HG02885 (cell line): ENCODE data around the gene HTR5A.

Experiments used
- ATAC-seq: cut with Tn5 transposase; IDR thresholded peaks from one replicate; pipeline ENCODE4 v1.9.1; 2021; ENCODE audit warnings: mild to moderate bottlenecking; ENCODE audit not compliant: unreplicated experiment, poor library complexity

The HTR5A gene

DNA sequence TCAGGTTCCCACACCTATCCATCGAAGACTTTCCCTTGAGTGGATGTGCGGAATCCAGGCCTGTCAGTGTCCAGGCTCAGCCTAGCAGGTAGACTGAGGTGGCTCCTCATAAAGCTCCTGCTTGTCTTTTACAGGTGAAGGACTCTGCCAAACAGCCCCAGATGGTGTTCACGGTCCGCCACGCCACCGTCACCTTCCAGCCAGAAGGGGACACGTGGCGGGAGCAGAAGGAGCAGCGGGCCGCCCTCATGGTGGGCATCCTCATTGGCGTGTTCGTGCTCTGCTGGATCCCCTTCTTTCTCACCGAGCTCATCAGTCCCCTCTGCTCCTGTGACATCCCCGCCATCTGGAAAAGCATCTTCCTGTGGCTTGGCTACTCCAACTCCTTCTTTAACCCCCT, 13.9 kb downstream of the HTR5A start:
- ATAC-seq: no peak

DNA sequence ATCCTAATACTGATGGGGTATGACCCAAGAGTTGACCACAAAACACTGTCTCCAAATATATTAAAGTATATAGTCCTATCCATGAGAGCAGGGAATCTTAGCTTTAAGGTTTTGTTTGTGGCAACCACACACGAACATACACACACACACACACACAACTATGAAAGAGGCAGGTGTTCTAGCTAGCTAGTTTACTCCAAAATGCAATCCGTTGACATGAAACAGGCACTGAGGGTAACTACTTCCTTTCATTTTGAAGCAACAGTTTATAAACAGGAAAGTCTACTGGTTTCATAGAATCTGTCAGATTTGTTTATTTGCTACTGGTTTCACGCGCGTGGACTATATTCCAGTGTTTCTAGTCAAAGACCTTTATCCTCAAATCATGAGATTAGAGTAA, 14.8 kb downstream of the HTR5A start:
- no peak for ATAC-seq

DNA sequence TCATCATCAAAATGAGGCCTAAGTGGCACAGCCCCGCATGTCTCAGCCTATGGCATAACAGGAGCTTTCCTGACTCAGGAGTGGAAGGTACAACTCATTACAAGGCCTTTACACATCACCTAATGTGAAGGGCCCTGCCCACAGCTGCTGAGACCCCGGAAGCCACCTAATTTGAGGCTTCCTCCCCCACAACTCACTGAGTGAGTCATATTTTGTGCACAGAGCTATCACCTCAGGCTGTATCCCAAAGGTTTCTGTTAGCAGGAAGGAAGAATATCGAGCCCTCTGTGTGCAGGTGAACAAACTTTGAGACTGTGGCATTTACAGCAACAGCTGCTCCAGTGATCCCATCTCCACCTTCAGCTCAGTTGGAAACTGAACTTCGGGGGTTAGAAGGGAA, 20.6 kb downstream of the HTR5A start:
- ATAC-seq: no peak

DNA sequence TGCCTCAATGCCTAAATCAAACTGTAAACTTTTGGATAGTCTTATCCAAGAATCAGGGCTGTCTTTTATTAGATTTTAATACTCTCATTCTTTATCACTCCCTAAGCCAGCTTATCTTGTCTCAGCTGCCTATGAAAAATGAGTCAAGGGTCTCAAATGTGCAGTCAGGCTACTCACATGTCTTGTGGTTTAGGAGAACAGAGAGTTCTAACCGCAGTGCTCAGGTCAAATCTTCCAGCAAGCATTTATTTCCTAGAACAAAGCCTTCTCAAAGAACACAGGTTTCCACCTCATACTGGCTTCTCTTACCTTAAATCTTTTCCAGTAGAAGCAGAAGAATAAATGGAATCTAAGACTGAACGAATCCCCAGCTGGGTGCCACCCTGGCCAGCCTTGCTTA, 23.5 kb downstream of the HTR5A start:
- ATAC-seq: no peak

DNA sequence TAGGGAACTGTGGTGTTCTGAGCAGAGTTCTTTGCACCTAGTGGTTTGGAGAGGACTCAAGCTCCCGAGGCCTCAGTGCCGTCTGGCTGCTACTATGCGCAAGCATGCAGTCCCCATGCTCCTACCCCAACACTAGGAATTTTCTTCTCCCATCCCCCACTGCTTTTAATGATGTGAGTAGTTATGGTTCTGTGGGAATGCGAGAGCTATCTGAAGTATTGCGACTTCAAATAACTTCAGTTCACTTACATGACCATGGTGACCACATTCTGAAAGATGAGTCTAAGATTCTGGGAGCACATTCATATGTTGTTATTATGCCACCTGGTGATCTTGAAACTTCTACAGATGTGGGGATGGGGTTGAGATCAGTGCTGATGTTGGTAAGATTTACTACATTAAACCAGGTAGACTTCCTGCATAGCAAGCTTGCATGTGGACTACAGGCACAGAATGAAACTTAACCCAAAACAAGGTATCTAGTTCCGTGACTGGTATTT, 24.6 kb downstream of the HTR5A start:
- no peak for ATAC-seq

DNA sequence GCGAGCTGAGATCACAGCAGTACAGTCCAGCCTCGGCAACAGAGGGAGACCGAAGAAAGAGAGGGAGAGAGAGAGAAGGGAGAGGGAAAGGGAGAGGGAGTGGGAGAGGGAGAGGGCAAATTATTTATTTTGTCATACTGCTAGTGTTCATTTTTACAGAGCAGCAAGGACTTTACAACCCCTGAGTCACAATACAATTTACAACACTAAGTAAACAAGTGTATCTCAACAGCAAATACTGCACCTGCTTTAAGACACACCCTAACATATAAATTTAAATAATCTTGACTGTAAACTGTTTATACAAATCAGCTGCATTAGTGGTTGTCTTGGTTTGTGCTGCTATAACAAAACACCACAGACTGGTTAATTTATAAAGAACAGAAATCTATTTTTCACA, 27.2 kb downstream of the HTR5A start:
- no peak for ATAC-seq

DNA sequence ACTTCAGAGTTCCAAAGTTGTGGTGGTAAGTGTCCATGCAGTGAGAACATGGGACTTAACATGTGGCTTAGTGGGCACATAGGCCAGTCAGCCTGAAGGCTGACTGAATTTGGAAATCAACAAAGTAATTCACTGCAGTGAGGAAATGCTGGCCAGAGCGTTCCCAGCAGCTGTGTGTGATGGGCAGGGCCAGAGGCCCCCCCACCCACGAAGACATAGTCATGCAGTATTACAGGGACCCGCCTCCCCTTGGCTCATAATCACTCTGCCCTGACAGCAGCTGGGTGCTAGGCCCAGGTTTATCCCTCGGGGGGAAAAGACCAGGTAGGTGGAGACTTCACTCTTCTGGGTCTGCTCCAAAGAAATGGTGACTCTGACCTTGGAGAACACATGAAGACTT, 33.7 kb downstream of the HTR5A start:
- no peak for ATAC-seq

DNA sequence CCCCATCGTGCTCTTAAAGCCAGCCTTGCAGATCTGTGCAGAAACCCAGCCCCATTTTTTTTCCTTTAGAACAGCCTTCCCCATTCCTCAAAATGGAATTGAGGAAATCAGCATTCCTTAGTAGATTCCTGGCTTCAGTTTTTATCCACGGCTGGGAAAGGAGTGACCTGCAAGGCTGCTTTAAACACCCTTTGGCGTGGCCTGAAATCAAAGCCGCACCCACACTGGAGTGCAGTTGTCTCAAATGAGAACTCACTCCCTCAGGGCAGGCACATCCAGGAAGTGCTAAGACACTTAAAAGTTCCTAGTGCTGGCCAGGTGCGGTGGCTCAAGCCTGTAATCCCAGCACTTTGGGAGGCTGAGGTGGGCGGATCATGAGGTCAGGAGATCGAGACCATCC, 34.8 kb downstream of the HTR5A start:
- no peak for ATAC-seq

DNA sequence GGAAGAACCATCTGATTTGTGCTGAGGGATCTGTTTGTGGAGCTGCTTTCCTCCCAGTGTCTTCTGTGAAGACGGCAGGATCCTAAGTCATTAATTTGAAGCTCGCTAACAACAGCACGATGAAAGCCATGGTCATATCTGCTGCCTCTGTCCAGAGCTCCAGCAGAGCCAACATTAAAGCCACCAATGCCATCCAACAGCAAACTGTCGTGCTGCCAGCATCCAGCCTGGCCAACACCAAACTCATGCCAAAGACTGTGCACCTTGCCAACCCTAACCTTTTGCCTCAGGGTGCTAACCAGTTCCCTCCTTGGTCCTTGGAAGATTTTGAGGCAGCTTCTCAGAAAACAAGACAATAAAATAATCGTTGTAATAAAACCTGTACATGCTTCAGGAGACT, 36.2 kb downstream of the HTR5A start:
- no peak for ATAC-seq

DNA sequence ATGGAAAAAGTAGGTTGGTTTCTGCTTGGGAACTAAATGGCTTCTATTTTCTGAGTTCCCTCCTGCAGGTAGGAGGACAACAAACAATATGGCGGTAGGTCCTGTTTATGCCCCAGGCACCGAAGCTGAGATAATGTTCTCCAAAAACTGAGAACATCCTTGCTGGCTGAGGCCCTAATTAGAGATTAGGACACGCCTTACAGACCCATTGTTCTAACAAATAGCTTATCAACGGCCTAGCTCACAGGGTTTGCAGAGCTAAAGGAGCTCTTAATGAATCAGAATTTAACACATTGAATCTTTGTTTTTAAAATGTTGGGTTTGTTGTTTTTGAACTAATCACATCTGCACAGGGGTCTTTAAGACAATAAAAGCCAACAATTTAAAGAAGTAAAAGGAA, 37.0 kb downstream of the HTR5A start:
- ATAC-seq: no peak

DNA sequence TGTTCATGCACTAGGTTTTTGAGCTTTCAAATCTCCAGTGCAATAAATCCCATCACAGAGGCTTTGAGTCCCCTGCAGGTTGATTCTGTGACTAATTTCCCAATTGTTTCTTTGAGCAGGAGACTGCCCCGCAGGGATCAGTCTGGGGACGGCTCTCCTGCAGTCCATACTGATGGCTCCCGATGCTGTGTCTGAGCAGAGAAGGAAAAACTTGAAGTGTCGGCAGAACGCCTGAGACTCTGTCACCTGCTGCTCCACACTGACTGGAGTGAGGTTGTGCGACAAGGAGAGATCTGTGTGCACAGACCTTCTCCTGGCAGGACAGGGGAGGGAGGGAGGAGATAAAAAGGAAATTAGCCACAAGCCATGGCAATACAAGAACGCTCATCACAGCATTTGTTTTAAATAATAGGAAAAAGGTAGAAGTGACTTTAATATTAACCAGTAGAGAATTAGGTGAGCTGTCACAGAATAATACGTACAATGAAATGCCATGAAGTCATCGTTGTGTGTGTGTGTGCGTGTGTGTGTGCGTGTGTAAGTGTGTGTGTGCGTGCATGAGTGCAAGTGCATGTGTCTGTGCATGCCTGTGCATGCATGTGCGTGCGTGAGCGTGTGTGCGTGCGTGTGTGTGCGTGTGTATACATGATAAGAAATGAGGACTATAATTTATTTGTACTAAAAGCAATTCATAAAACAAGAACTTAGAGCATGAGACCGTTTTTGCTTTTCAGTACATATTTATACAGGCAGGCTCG, 38.2 kb downstream of the HTR5A start:
- no peak for ATAC-seq

DNA sequence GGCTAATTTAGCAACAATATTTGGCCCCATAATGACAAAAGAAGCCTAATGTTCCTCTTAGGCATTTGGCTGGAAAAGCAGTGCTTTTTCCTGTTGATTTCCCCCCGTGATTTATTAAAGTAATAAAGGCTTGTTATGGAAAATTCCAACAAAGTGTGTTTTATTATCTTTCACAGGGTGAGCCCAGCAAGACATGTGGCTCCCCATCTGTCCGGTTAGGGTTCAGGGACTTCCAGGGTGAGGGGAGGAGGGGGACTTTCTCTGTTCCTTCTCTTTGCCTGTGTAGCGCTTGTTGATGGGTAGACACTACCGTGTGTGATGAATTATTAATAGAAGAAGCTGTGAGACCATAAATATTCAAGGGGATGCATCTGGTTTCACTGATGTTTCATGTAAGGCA, 39.0 kb downstream of the HTR5A start:
- ATAC-seq: no peak

DNA sequence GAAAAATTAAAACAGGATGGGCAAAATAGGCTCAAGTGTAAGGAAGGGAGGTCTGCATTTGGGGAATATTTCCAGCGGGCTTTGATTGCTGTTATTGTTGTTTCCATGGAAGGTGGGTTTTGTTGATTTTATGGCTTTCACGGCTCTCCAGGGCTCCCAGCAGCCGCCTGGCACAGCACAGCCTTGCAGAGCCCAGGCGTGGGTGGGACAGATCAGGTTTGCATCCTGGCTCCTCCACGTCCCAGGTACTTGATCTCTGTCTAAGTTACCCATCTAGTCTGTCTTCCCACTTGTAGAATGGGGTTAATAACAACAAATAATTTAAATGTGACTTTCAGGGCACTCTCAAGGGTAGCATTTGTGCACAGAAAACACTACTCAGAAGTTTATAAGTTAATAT, 45.2 kb downstream of the HTR5A start:
- ATAC-seq: no peak

DNA sequence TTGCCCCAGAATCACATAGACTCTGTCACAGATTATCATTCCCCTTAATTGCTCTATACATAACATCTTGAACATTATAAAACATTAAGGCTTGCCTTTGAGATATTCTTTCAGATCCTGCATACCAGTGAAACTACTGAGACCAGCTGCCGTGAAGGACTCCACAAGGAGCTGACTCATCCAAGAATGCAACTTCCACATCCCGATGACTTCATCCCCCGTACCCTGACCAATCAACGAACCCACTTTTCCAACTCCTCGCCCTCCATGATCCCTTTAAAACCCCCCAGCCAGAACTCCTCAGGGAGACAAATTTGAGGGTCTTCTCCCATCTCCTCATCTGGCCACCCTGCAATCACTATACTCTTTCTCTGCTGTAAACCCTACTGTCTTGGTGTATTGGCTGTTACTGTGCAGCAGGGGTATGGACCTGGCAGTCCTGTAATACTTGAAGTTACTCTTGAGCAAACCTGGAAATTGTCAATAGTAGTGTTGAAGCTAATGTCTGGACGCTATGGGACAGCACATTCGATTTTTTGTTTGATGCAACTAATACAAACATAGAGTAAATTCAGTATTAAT, 49.8 kb downstream of the HTR5A start:
- no peak for ATAC-seq

DNA sequence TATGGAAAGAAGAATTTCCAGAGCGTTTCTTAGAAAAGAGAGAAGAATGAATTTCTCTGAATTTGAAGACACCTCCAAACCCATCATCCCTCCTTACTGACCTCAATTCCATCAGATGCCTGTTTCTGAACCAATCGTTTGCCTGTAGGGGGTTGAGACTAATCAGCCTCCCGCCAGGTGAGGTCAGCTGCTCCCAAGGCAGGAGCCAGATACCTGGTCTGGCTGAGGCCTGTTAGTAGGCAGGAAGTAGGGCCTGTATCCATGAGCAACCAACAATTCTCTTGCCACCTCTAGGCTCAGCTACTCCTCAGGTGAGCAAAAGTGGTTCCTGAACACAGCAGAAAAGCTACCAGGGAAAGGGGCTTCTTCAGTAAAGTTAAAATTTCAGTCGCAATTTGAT, 50.3 kb downstream of the HTR5A start:
- no peak for ATAC-seq

DNA sequence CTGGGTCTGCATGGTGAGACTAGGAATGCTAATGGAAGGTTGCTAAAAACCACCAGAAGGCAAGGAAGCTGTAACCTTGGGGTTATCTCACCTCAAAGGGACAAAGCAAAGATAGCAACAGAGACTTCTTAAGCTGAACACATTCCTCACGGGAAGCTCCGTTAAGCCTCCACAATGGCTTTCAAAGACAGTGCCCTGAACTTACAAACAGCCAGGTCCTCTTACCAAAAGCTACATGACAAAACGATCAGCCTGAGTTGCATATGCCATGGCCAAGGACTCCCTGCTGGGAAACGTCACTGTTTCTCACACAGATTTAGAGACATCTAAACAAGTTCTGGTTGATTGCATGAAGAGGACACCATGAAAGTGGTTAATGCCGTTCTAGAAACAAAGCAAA, 52.7 kb downstream of the HTR5A start:
- ATAC-seq: no peak

DNA sequence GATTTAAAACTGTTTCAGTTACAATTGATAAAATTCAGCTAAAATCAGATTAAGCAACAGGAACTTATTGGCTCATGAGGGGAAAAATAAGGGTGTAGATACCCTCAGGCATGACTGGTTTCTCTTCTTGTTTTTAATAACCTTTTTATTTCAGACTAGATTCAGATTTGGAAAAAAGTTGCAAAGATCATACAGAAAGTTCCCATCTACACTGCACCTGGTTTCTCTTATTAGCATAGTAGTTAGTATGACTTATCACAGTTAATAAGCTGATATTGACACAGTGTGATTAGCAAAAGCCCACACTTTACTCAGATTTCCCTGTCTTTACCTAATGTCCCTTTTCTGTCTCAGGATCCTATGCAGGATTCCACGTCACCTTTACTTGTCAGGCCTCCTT, 53.3 kb downstream of the HTR5A start:
- no peak for ATAC-seq

DNA sequence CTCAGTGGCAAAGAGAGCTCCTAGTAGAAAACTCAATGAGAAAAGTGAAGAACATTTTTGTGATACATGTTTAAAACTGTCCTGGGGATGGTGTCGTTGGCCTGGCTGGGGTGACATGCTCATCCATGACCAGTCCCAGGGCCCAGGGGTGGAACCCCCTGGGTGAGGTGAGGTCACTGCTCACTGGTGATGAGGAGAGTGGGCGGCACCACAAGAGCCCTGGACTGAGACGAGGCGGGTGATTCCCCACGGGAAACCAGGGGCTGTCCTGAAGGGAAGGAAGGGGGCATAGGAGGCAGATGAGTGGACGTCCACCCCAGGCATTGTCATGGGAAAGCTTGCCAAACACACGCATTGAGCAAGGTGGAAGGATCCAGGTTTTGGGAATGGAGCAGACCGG, 54.6 kb downstream of the HTR5A start:
- ATAC-seq: no peak

DNA sequence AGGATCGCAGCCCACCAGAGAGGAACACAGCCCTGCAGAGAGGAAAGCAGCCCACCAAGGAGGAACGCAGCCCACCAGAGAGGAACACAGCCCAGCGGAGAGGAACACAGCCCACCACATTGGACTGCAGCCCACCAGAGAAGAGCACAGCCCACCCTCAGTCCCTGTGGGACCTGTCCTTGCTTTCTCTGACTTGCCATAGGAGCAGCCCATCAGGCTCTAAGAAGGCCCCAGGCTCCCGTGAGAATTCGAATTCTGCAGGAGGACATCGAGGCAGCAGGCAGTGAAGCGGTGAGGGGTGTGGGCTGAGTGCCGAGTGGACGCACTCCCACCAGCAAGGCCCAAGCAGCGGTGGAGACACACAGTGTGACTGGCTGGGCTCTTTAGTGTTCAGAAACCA, 59.1 kb downstream of the HTR5A start:
- no peak for ATAC-seq

DNA sequence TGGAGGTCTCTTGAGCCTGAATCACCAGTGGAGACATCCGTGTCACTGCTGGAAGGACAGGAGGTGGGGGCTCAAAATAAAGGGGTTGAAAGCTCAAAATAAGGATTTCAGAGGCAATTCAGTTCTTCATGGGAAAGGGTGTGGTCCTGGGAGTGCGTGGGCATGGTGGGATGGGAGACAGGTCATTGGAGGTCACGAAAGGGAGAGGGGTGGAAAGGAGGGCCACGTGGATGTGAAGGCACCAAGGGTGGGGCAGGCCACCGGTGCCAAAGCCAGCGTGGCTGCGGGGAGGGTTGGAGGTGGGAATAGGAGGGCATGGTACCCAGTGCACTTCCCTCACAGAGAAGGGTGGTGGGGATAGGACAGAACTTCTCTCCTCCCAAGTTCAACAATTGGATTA, 59.7 kb downstream of the HTR5A start:
- ATAC-seq: no peak

DNA sequence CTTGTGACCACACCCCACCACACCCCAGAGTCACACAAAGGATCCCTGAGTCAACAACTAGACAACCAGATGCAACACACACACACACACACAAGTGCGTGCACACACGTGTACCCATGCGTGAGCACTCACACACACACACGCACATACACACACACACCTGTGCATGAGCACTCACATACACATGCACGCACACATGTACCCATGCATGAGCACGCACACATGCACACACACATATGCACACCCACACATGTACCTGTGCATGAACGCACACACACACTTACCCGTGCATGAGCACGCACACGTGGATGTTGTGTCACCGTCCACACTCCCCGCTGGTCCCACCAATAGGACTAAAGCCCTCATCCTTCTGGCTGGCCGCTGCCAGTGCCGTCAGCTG, 60.4 kb downstream of the HTR5A start:
- ATAC-seq: no peak

DNA sequence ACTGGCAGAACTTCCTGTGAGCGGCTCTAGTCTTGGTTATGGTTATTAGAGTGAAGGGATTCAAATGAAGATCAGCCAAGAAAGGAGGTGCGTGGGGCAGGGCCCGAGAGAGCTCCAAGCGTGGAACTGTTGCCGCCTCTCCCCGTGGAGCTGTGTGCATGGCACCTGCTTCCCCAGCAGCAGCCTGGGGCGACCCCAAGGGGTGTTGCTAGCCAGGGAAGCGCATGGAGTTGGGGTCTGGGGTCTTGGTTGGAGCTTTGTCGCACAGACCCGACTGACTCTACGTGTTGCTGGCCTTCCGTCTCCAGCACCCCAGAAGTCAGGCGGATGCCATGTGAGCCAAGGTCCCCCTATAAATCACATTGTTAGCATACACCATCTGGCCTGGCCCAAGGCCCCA, 61.0 kb downstream of the HTR5A start:
- ATAC-seq: no peak
